Stimulated activated naive CD4-positive, alpha-beta T cell treated with Interleukin-2 at 50 U/mL for 16 hours (primary cell): ENCODE results near the gene TXNL4A.
A peak's percentile ranks its signal among the peaks of the same experiment; 100 is the strongest.

ENCODE experiments used
- DNase-seq: peaks from one replicate; lab custom pipeline; 2025; lab: John Stamatoyannopoulos, UW

TXNL4A gene

GRCh38 chr18:79991494-79991893, 3.1 kb upstream of the TXNL4A start:
- DNase-seq: no peak

GRCh38 chr18:79989195-79989497, 783 bp upstream of the TXNL4A start:
- no peak for DNase-seq

GRCh38 chr18:79988071-79988450, 302 bp downstream of the TXNL4A start:
- DNase-seq: peak; percentile 57

- no peak for DNase-seq
These were observed 797 bp downstream of the TXNL4A start for GRCh38 chr18:79987566-79987965.

GRCh38 chr18:79986726-79987125, 1.6 kb downstream of the TXNL4A start:
- DNase-seq: no peak

GRCh38 chr18:79985172-79985571, 3.2 kb downstream of the TXNL4A start:
- DNase-seq: no peak

GRCh38 chr18:79983793-79984192, 4.6 kb downstream of the TXNL4A start:
- DNase-seq: no peak

- DNase-seq: no peak
These were observed 5.1 kb downstream of the TXNL4A start for GRCh38 chr18:79983253-79983652.

- DNase-seq: no peak
These were observed 5.6 kb downstream of the TXNL4A start for GRCh38 chr18:79982736-79983135.

GRCh38 chr18:79980585-79980984, 7.8 kb downstream of the TXNL4A start:
- no peak for DNase-seq

GRCh38 chr18:79979843-79980242, 8.5 kb downstream of the TXNL4A start:
- no peak for DNase-seq

GRCh38 chr18:79975985-79976680, 12.2 kb downstream of the TXNL4A start:
- no peak for DNase-seq

- DNase-seq: no peak
These were observed 13.3 kb downstream of the TXNL4A start for GRCh38 chr18:79975043-79975442.

GRCh38 chr18:79974025-79974654, 14.2 kb downstream of the TXNL4A start:
- DNase-seq: no peak

- no peak for DNase-seq
These were observed 14.8 kb downstream of the TXNL4A start for GRCh38 chr18:79973517-79973916.

- DNase-seq: no peak
These were observed 15.6 kb downstream of the TXNL4A start for GRCh38 chr18:79972720-79973119.

- no peak for DNase-seq
These were observed 16.4 kb downstream of the TXNL4A start for GRCh38 chr18:79971986-79972385.

- no peak for DNase-seq
These were observed 17.0 kb downstream of the TXNL4A start for GRCh38 chr18:79971211-79971952.

GRCh38 chr18:79970419-79971133, 17.8 kb downstream of the TXNL4A start:
- DNase-seq: no peak

- DNase-seq: no peak
These were observed 23.1 kb downstream of the TXNL4A start for GRCh38 chr18:79965119-79965902.

GRCh38 chr18:79964330-79965118, 23.8 kb downstream of the TXNL4A start, which contains the start of gene HSBP1L1:
Gene HSBP1L1, plus strand, starts transcription at chr18:79964643. Its CDS starts 93 bp downstream, at chr18:79964736.
- DNase-seq: peak; percentile 54
